GM13976 (cell line): ENCODE results near the gene ACKR3.

Source experiments
- DNase-seq: peaks from one replicate; pipeline ENCODE4 v3.0.0; 2012; ENCODE audit warnings: low spot score
- in situ Hi-C: fragments of 300-500 bp; cut with MboI; formaldehyde crosslinking; loops from one replicate; pipeline ENCODE4 v1.12.0; 2022; ENCODE audit warnings: low sequenced_read_pairs, mixed read lengths, inconsistent platforms; ENCODE audit not compliant: unreplicated experiment
- TF ChIP-seq, protein P1 (sequence below): IDR thresholded peaks from 2 replicates; pipeline ENCODE4 v1.5.1; 2012; ENCODE audit warnings: borderline replicate concordance, mild to moderate bottlenecking; ENCODE audit not compliant: insufficient read depth; ENCODE audit errors: extremely low read depth, missing control alignments, control extremely low read depth

The ACKR3 gene

GRCh38 chr2:236529606-236530005 lies 40.0 kb upstream of the ACKR3 start:
- no peak for DNase-seq
- TF ChIP-seq, protein P1, sequence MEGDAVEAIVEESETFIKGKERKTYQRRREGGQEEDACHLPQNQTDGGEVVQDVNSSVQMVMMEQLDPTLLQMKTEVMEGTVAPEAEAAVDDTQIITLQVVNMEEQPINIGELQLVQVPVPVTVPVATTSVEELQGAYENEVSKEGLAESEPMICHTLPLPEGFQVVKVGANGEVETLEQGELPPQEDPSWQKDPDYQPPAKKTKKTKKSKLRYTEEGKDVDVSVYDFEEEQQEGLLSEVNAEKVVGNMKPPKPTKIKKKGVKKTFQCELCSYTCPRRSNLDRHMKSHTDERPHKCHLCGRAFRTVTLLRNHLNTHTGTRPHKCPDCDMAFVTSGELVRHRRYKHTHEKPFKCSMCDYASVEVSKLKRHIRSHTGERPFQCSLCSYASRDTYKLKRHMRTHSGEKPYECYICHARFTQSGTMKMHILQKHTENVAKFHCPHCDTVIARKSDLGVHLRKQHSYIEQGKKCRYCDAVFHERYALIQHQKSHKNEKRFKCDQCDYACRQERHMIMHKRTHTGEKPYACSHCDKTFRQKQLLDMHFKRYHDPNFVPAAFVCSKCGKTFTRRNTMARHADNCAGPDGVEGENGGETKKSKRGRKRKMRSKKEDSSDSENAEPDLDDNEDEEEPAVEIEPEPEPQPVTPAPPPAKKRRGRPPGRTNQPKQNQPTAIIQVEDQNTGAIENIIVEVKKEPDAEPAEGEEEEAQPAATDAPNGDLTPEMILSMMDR = no peak
- in situ Hi-C loops = no loop called here

DNA sequence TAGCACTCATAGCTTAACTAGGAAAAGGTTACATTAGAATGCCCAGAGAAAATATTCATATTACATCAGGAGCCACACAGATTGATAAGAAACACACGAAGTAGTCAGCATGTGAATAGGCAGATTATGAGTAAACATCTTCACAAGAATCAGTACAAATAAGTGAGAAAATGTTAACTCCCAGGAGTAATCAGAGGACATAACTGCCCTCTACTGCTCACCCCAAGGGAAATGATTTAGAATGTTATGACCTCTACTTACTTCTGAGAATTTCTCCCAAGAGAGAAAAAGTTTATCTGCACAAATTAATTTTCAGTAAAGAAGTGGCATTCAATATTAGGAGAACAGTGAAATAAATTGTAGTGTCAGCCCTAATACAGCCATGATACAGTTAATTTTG lies 39.1 kb upstream of the ACKR3 start:
- in situ Hi-C loops = no loop called here
- no peak for DNase-seq
- TF ChIP-seq, protein P1 = no peak

DNA sequence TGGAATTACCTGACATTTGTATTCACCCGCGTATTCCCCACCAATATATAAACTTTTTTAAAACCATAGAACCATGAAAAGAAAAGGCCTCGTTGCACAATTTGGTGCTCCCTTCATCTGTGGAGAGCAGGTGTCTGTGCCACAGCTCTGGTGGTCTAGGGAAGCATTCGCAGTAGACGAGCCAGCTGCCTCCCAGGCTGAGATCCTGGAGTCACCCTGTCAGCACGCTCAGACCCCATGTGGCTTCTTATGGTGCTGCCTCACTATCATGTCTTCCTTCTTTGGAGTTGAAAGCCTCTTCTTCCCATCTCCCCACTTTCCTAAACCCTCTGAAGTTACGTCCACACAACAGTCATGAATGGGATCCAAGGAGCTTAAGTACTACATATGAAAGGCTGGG lies 38.4 kb upstream of the ACKR3 start:
- TF ChIP-seq, protein P1 = no peak
- in situ Hi-C loops = no loop called here
- DNase-seq = no peak

DNA sequence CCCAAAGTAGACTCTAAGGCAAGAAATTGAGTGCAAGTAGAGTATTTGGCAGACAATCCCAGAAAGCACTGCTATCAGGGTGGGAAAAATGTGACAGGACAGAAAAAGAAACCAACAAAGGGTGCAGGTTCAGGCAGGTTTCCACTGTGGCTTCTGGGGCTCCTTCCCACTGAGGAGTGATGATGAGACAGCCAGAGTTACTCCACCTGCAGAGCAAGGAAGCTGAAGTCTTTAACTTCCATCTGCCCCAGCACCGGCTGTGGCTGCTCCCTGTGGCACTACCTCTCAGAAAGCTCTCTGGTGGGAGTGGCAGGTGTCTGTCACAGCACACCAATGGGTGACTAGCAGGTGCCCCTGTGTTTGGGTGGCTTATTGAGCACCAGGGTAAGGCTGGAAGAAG lies 37.6 kb upstream of the ACKR3 start:
- in situ Hi-C loops = no loop called here
- DNase-seq = no peak
- TF ChIP-seq, protein P1 = no peak

- DNase-seq = no peak
- TF ChIP-seq, protein P1 = no peak
- in situ Hi-C loops = no loop called here
Observed at GRCh38 chr2:236533343-236533742, 36.3 kb upstream of the ACKR3 start.

- in situ Hi-C loops = no loop called here
- DNase-seq = no peak
- TF ChIP-seq, protein P1 = no peak
Observed at GRCh38 chr2:236535024-236535423, 34.6 kb upstream of the ACKR3 start.
